Thymus (tissue), 14 donors: ENCODE data around the gene ARMCX6. TPM values are rescaled to one million over a fixed set of nuclear protein-coding genes. Genes with fewer than 3 reads are reported as not detected.
"Not testable (repeated sequence)": the region's sequence is repeated elsewhere in the genome, so short reads cannot be mapped to it uniquely, and the experiment has no call there.

Source experiments
- DNase-seq, 9 donors: peaks; one replicate each; pipeline ENCODE4 v3.0.0-alpha.2; 2013; ENCODE audit warnings: low spot score in 9 of 9, low read depth in 6 of 9, missing footprints in 1 of 9
- H3K27ac ChIP-seq, 2 donors: one replicate each; pipeline ENCODE4 v1.5.1; 2013; ENCODE audit warnings: control low read depth in 1 of 2, low read depth in 1 of 2, low read length in 1 of 2, mild to moderate bottlenecking in 1 of 2, moderate library complexity in 1 of 2
- H3K27me3 ChIP-seq, 2 donors: one replicate each; pipeline ENCODE4 v1.5.1; 2013; ENCODE audit warnings: low read length in 1 of 2; ENCODE audit not compliant: control insufficient read depth in 2 of 2, insufficient read depth in 1 of 2
- H3K36me3 ChIP-seq, 2 donors: one replicate each; pipeline ENCODE4 v1.5.1; 2013; ENCODE audit warnings: low read length in 1 of 2, mild to moderate bottlenecking in 1 of 2, moderate library complexity in 1 of 2; ENCODE audit not compliant: control insufficient read depth in 2 of 2, insufficient read depth in 2 of 2
- H3K4me1 ChIP-seq, 2 donors: one replicate each; pipeline ENCODE4 v1.5.1; 2013; ENCODE audit warnings: low read length in 2 of 2; ENCODE audit not compliant: control insufficient read depth in 2 of 2, insufficient read depth in 2 of 2
- H3K4me3 ChIP-seq, 2 donors: one replicate each; pipeline ENCODE4 v1.5.1; 2013; ENCODE audit warnings: low read length in 2 of 2, control low read depth in 1 of 2, mild to moderate bottlenecking in 1 of 2
- H3K9me3 ChIP-seq, 2 donors: one replicate each; pipeline ENCODE4 v1.5.1; 2013; ENCODE audit warnings: low read length in 1 of 2, mild to moderate bottlenecking in 1 of 2; ENCODE audit not compliant: control insufficient read depth in 2 of 2, insufficient read depth in 1 of 2
- WGBS: extraction: QIAGEN DNeasy Blood & Tissue Kit; methylation state at CpG from one replicate; pipeline ENCODE4 v1.1.7; 2013; 5-methylcytosine and 5-hydroxymethylcytosine counted together
- long read RNA-seq, 10 donors: transcript quantifications; one replicate each; lab custom pipeline, GENCODE V29; 2026
- polyA plus RNA-seq: library from polyadenylated mRNA; stranded (reverse); fragments of 200-250 nt; gene quantifications from one replicate; pipeline ENCODE4 v1.2.3, GENCODE V29; 2013
- total RNA-seq: library from RNA; stranded (reverse); fragments of 120-200 nt; gene quantifications from one replicate; pipeline ENCODE4 v1.2.4, GENCODE V29; 2013
- donor health status: healthy.

The ARMCX6 gene
- total RNA-seq (42.0 TPM), polyA plus RNA-seq (36.4 TPM)
- long read RNA-seq, donor 1, result 0 reads
- long read RNA-seq, donor 2, transcript ARMCX6-201 (3 exons, 1,846 nt), result major isoform, 8 of 14 reads
- long read RNA-seq, donor 2, transcript ARMCX6-206 (4 exons, 846 nt), result minor isoform, 5 of 14 reads
- long read RNA-seq, donor 2, partial matches to known transcripts, result 0 of 14 reads
- long read RNA-seq, donor 2, other reads (novel, unspliced or antisense), result 0 of 14 reads
- long read RNA-seq, donor 3, transcript ARMCX6-206 (4 exons, 846 nt), result major isoform, 9 of 15 reads
- long read RNA-seq, donor 3, partial matches to known transcripts, result 0 of 15 reads
- long read RNA-seq, donor 3, other reads (novel, unspliced or antisense), result 0 of 15 reads
- long read RNA-seq, donor 4, partial matches to known transcripts, result 0 of 4 reads
- long read RNA-seq, donor 4, other reads (novel, unspliced or antisense), result 0 of 4 reads
- long read RNA-seq, donor 5, transcript ARMCX6-206 (4 exons, 846 nt), result major isoform, 16 of 22 reads
- long read RNA-seq, donor 5, transcript ARMCX6-201 (3 exons, 1,846 nt), result minor isoform, 5 of 22 reads
- long read RNA-seq, donor 5, partial matches to known transcripts, result 0 of 22 reads
- long read RNA-seq, donor 5, other reads (novel, unspliced or antisense), result 0 of 22 reads
- long read RNA-seq, donor 6, partial matches to known transcripts, result 0 of 8 reads
- long read RNA-seq, donor 6, other reads (novel, unspliced or antisense), result 0 of 8 reads
- long read RNA-seq, donor 7, transcript ARMCX6-201 (3 exons, 1,846 nt), result minor isoform, 6 of 15 reads
- long read RNA-seq, donor 7, transcript ARMCX6-206 (4 exons, 846 nt), result major isoform, 8 of 15 reads
- long read RNA-seq, donor 7, partial matches to known transcripts, result 0 of 15 reads
- long read RNA-seq, donor 7, other reads (novel, unspliced or antisense), result 0 of 15 reads
- long read RNA-seq, donor 8, partial matches to known transcripts, result 0 of 4 reads
- long read RNA-seq, donor 8, other reads (novel, unspliced or antisense), result 0 of 4 reads
- long read RNA-seq, donor 9, transcript ARMCX6-206 (4 exons, 846 nt), result major isoform, 6 of 9 reads
- long read RNA-seq, donor 9, partial matches to known transcripts, result 0 of 9 reads
- long read RNA-seq, donor 9, other reads (novel, unspliced or antisense), result 0 of 9 reads
- long read RNA-seq, donor 10, partial matches to known transcripts, result 0 of 5 reads
- long read RNA-seq, donor 10, other reads (novel, unspliced or antisense), result 0 of 5 reads

DNA sequence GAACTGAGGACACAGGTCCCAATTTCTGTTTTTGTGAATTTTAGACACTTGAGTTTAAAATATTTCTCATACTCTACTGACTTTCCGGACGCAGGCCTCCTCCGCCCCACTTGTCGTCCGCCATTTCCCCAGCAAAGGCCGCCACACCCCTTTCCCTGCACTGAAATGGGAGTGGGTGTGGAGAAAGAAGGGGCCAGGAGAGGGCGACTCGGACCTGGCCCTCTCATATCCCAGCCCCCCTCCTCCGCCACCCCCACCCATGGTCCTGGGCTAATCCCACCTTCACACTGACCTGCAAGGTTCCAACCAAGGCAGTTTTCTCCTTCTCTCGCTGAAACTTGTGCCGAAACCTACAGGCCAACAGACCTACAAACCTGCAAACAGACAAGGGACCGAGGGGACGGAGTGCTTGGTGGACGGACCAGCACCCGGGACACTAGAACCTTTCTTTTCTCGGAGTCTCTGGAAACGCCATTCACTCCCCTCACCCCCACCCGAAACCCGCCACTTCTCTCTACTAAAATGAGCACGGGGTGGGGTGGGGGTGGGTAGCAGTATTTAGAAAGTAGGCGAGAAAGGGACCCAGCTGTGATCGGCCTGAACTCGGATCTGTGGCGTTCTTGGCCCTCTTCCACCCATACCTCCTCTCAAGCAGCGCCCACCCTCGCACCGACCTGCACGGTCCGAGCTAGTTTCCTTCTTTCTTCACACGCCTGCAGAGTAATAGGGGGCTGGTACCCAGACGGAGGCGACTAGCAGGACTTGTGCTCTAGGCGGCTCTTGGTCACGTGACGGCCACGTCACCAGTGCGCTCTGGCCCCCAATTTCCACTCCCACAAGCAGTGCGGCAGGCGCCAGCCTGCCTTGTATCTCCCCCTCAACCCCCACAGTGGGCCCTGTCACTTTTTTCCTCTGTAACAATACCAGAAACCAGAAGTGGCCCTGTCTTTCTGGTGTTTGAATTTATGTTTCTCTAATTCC is at the start of gene ARMCX6:
ARMCX6 (minus strand) TSS at position 790 of the 981 bp plus-strand sequence. CDS start 1,380 bp downstream, outside the sequence.
- no peaks in the 10 kb centered on the region for H3K36me3 ChIP-seq
- WGBS, result 0% methylated on average over 39 of the region's 39 CpGs
- peak in 8 of 9 donors; percentile 54 to 85 (median 65) for DNase-seq
- H3K4me1 ChIP-seq, result peaks cover 0 to 11% of the 10 kb centered on the region in 2 donors
- no peaks in the 10 kb centered on the region for H3K27me3 ChIP-seq
- peak within 1 kb of the TSS; percentile 72 to 73 for H3K4me3 ChIP-seq
- no peaks in the 10 kb centered on the region for H3K9me3 ChIP-seq
- peak within 1 kb of the TSS; percentile 77 to 81 for H3K27ac ChIP-seq

DNA sequence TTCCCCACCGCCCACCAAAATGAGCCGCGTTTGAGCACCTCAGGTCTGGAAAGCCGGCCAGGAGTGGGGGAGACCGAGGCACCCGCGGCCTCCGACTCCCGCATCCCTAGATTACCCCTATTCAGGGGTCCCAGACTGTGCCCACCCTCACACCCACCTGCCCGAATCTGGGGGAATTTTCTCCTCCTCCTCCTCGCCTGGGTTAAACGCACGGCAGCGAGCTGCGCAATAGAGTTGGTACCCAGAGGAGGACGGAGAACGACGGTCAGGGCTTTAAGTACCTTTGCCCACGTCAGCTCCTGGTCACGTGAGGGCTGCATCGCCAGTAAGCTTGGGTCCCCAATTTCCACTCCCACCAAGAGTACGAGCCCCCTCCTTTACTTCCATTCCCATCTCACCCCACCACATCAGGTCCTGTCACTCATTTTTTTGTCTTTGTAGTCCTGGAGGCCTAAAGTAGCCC is 41.8 kb upstream of the ARMCX6 start, which contains the start of gene ARMCX2:
ARMCX2 (minus strand) TSS at position 250 of the 463 bp plus-strand sequence. CDS start 2,262 bp downstream, outside the sequence.
- no peaks in the 10 kb centered on the region for H3K9me3 ChIP-seq
- peaks cover 0 to 18% of the 10 kb centered on the region in 2 donors for H3K27me3 ChIP-seq
- no peak within 1 kb of the TSS for H3K27ac ChIP-seq
- peak within 1 kb of the TSS; percentile 62 to 66 for H3K4me3 ChIP-seq
- peaks cover 0 to 10% of the 10 kb centered on the region in 2 donors for H3K4me1 ChIP-seq
- peak in 1 of 9 donors; percentile 10 for DNase-seq
- H3K36me3 ChIP-seq, result no peaks in the 10 kb centered on the region
- WGBS, result 2% methylated on average over 19 of the region's 22 CpGs

DNA sequence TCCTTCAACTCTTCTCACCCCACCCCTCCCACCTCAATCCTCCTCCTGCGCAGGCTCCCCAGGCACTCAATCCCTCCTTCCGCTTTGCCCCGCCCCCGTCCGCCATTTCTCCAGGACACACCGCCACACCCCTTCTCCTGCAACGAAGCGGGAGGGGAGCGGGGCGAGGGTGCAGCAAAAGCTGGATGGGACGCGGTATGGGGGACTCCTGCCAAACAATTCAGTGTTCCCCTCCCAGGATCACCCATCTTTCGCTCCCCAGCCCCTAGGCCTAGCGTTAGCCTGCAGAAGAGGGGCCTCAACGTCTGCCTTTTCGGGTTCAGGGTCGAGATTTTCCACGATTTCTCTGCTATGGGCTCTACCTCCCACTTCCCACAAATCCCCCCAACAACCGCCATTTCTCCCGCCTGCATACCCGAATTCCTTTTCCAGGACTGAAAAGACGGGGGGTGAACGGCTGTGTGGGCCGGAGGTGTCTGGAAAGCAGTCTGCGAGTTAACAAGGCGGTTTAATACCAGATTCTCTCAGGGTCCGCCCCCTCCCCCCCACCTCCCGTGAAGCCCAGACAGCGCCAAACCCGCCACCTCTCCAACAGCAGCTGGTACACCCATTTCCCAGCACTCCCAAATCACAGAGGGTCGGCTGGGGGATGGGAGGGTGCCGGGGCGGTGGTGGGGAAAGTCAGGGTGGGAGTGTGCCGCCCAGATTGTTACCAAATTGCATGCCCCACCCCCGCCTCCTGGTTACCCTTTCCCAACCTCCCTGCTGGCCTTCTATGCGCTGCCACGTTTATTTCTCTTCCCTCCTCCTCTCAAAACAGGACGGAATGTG is 41.1 kb upstream of the ARMCX6 start:
- no peaks in the 10 kb centered on the region for H3K9me3 ChIP-seq
- peaks cover 0 to 18% of the 10 kb centered on the region in 2 donors for H3K27me3 ChIP-seq
- WGBS, result under 1% methylated on average over 38 of the region's 38 CpGs
- no peak overlapping the region for H3K27ac ChIP-seq
- H3K36me3 ChIP-seq, result no peaks in the 10 kb centered on the region
- peaks cover 0 to 10% of the 10 kb centered on the region in 2 donors for H3K4me1 ChIP-seq
- peak overlapping the region; percentile 62 to 66 for H3K4me3 ChIP-seq
- DNase-seq, result peak; percentile 4 to 67 (median 38)

DNA sequence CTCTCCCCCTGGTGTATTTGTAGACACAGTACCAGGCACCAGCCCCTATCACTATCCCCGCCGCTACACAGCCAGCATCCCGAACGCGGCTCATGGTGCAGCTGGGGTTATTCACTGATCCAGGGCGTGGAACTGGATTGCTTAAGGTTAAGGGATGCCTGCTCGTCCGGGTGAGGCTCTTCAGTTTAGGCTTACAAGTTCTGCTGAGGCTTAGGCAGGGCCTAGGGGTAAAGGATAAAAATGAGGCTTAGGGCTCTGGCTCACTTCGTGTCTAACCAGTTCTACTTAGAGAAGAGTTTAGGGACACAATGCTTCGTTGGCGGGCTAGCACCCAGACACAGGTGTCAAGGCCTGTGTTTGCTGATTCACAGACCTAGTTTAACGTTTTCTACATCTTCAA is 39.7 kb upstream of the ARMCX6 start:
- DNase-seq, result no peak
- H3K4me1 ChIP-seq, result peaks cover 0 to 10% of the 10 kb centered on the region in 2 donors
- no peak overlapping the region for H3K4me3 ChIP-seq
- no peaks in the 10 kb centered on the region for H3K9me3 ChIP-seq
- peaks cover 0 to 18% of the 10 kb centered on the region in 2 donors for H3K27me3 ChIP-seq
- no peaks in the 10 kb centered on the region for H3K36me3 ChIP-seq
- H3K27ac ChIP-seq, result no peak overlapping the region
- WGBS, result 98% methylated on average over 12 of the region's 12 CpGs

DNA sequence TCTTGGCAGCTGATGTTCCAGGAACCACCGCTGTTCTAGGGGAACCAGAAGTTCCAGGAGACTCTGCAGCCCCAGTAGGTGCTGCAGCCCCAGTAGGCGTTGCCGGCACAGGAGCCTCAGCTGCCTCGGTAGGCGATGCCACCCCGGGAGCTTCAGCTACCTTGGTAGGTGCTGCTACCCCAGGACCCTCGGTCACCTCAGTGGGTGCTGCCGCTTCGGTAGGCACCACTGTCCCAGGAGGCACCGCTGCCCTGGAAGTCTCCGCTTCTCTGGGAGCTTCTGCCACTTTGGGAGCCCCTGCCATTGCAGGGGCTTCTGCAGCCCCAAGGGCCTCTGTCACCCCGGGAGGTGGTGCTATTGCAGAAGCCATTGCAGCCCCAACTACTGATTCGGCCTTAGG is 39.0 kb upstream of the ARMCX6 start:
- no peaks in the 10 kb centered on the region for H3K36me3 ChIP-seq
- 91% methylated on average over 13 of the region's 13 CpGs for WGBS
- H3K27ac ChIP-seq, result no peak overlapping the region
- H3K27me3 ChIP-seq, result peaks cover 0 to 18% of the 10 kb centered on the region in 2 donors
- H3K4me1 ChIP-seq, result peaks cover 0 to 10% of the 10 kb centered on the region in 2 donors
- DNase-seq, result no peak
- no peak overlapping the region for H3K4me3 ChIP-seq
- no peaks in the 10 kb centered on the region for H3K9me3 ChIP-seq

DNA sequence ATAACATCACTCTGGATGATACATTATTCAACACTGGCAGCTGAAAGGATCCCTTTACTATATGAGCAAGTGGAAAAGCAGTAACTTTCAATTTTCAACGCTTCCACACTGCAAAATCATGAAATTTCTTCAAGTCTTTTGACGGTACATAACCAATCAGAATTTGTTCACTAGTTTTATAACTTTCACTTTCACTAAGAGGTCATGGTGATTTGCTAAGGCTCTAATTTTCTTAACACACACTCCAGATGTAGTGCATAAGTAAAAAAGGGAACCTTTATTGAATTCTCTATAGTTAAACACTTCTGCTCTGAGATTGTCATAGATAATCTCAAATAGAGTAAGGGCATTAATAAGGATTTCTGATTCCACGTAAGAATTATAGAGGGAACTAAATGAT is 37.7 kb upstream of the ARMCX6 start:
- Histone ChIP-seq H3K27ac (no peak overlapping the region), H3K36me3 (no peaks in the 10 kb centered on the region), H3K4me3 (no peak overlapping the region), H3K9me3 (no peaks in the 10 kb centered on the region), H3K27me3 (peaks cover 0 to 13% of the 10 kb centered on the region in 2 donors), H3K4me1 (peaks cover 0 to 10% of the 10 kb centered on the region in 2 donors)
- WGBS, result 11% methylated on average over 3 of the region's 3 CpGs
- DNase-seq, result peak in 2 of 9 donors; percentile 2 to 5

DNA sequence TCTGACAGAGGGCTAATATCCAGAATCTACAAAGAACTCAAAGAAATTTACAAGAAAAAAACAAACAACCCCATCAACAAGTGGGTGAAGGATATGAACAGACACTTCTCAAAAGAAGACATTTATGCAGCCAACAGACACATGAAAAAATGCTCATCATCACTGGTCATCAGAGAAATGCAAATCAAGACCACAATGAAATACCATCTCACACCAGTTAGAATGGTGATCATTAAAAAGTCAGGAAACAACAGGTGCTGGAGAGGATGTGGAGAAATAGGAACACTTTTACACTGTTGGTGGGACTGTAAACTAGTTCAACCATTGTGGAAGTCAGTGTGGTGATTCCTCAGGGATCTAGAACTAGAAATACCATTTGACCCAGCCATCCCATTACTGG is 29.9 kb upstream of the ARMCX6 start:
- not testable (repeated sequence) for H3K9me3 ChIP-seq, DNase-seq, H3K27ac ChIP-seq, H3K4me1 ChIP-seq, H3K36me3 ChIP-seq, H3K27me3 ChIP-seq, H3K4me3 ChIP-seq
